HepG2 (cell line): ENCODE measurements around the gene LHPP. TPM values are rescaled to one million over a fixed set of nuclear protein-coding genes. Genes with fewer than 3 reads are reported as not detected.

ENCODE experiments used
- ATAC-seq: fragments of 200-7000 bp; cut with Tn5 transposase; 3 replicates; pipeline ENCODE4 v1.9.1; 2020; ENCODE audit warnings: mild to moderate bottlenecking, moderate library complexity
- BruUV-seq: library from RNA; stranded (reverse); fragments of 400-500 nt; replicated peaks from 2 replicates; lab custom pipeline; 2021; lab: Mats Ljungman, UMichigan
- CTCF ChIA-PET: fragments of 300-600 bp; formaldehyde crosslinking; extraction: SDS; loops from one replicate; lab custom pipeline; 2021; ENCODE audit warnings: low total read pairs, inconsistent platforms, low intra/inter-chr PET ratio; lab: Yijun Ruan, JAX
- POLR2A ChIA-PET: fragments of 350-600 bp; sonication (Branson Sonifier 250); formaldehyde crosslinking; loops from one replicate; lab custom pipeline; 2020; ENCODE audit warnings: antibody characterized with exemption, inconsistent platforms; lab: Yijun Ruan, JAX
- DNase-seq: peaks from one replicate; pipeline ENCODE4 v3.0.0-alpha.2; 2015; ENCODE audit warnings: low spot score
- FAIRE-seq: peaks from 3 replicates; lab custom pipeline; 2011; peaks lifted over from hg19 to GRCh38; lab: Jason Lieb, UNC
- H2AFZ ChIP-seq: one replicate; pipeline ENCODE4 v1.6.1; 2011; ENCODE audit warnings: low read length, inconsistent platforms
- H3K27ac ChIP-seq: fragments of 300-600 bp; 3 replicates; pipeline ENCODE4 v1.8.0; 2011; ENCODE audit warnings: mixed run types, mild to moderate bottlenecking, mixed read lengths, low read length, inconsistent platforms; ENCODE audit not compliant: insufficient read depth; ENCODE audit errors: extremely low read length
- H3K27me3 ChIP-seq, 2 experiments: fragments of 200-600 bp in 1 of 2; 2 replicates in 1 of 2; 3 replicates in 1 of 2; pipeline versions ENCODE4 v1.6.0 to v1.8.0; 2011; ENCODE audit warnings: low read length in 2 of 2, mild to moderate bottlenecking in 2 of 2, moderate library complexity in 2 of 2, inconsistent platforms in 1 of 2; ENCODE audit not compliant: insufficient read depth in 2 of 2, control insufficient read depth in 1 of 2
- H3K36me3 ChIP-seq, 2 experiments: fragments of 200-600 bp in 1 of 2; replicated peaks in 1 of 2; 2 replicates in 1 of 2; 3 replicates in 1 of 2; pipeline versions ENCODE4 v1.5.1 to v1.8.0; 2011; ENCODE audit warnings: low read length in 2 of 2, inconsistent platforms in 1 of 2; ENCODE audit not compliant: insufficient read depth in 2 of 2, control insufficient read depth in 1 of 2
- H3K4me1 ChIP-seq: 2 replicates; pipeline ENCODE4 v1.5.1; 2012; ENCODE audit warnings: low read length, inconsistent platforms; ENCODE audit not compliant: insufficient read depth
- H3K4me2 ChIP-seq: 2 replicates; pipeline ENCODE4 v1.6.0; 2011; ENCODE audit warnings: low read depth, low read length, inconsistent platforms
- H3K4me3 ChIP-seq, 3 experiments: fragments of 200-600 bp in 1 of 3; sonication (generic), shearing (Covaris generic) in 1 of 3; replicated peaks in 1 of 3; 2 replicates each; pipeline ENCODE4 v1.5.1; 2011 to 2016; ENCODE audit warnings: low read length in 3 of 3, inconsistent platforms in 2 of 3, low read depth in 2 of 3, mild to moderate bottlenecking in 2 of 3, control low read depth in 1 of 3, mixed read lengths in 1 of 3; ENCODE audit not compliant: insufficient read depth in 1 of 3
- H3K79me2 ChIP-seq: one replicate; pipeline ENCODE4 v1.6.1; 2011; ENCODE audit warnings: low read length, inconsistent platforms; ENCODE audit not compliant: insufficient read depth
- H3K9ac ChIP-seq: 2 replicates; pipeline ENCODE4 v1.6.0; 2011; ENCODE audit warnings: mild to moderate bottlenecking, low read depth, low read length, inconsistent platforms; ENCODE audit not compliant: insufficient read depth
- H3K9me3 ChIP-seq: 2 replicates; pipeline ENCODE4 v1.5.1; 2012; ENCODE audit warnings: mild to moderate bottlenecking, low read length
- H4K20me1 ChIP-seq: 2 replicates; pipeline ENCODE4 v1.6.0; 2011; ENCODE audit warnings: inconsistent platforms, mild to moderate bottlenecking, low read length, moderate library complexity; ENCODE audit not compliant: insufficient read depth
- FIP1L1 ChIP-seq: fragments of 200-400 bp; formaldehyde crosslinking; IDR thresholded peaks from 2 replicates; pipeline ENCODE4 v1.6.1; 2018; ENCODE audit warnings: low read depth, mild to moderate bottlenecking, low read length, moderate library complexity, borderline replicate concordance; ENCODE audit not compliant: insufficient read depth
- HNF1B ChIP-seq: sonication (generic); formaldehyde crosslinking; IDR thresholded peaks from 2 replicates; pipeline ENCODE4 v1.5.1; 2020; ENCODE audit warnings: mild to moderate bottlenecking, moderate library complexity, missing genetic modification reagents
- ISL2 ChIP-seq: sonication (generic); formaldehyde crosslinking; IDR thresholded peaks from 2 replicates; pipeline ENCODE4 v1.5.0; 2020; ENCODE audit warnings: missing genetic modification reagents
- NR1H2 ChIP-seq: sonication (generic); formaldehyde crosslinking; IDR thresholded peaks from 2 replicates; pipeline ENCODE4 v1.8.1; 2022; ENCODE audit warnings: low read depth, missing genetic modification reagents, borderline replicate concordance
- POLR2G ChIP-seq: fragments of 200-400 bp; formaldehyde crosslinking; IDR thresholded peaks from 2 replicates; pipeline ENCODE4 v1.6.1; 2018; ENCODE audit warnings: mild to moderate bottlenecking, low read depth, low read length, moderate library complexity
- SP1 ChIP-seq, 2 experiments: fragments of 450-650 bp in 1 of 2; sonication (generic) in 1 of 2; formaldehyde crosslinking in 1 of 2; IDR thresholded peaks; 2 replicates each; pipeline versions ENCODE4 v1.4.0 to v1.6.1; 2016 to 2020; ENCODE audit warnings: missing genetic modification reagents in 1 of 2
- TBP ChIP-seq: sonication (generic); formaldehyde crosslinking; IDR thresholded peaks from 2 replicates; pipeline ENCODE4 v1.5.0; 2020; ENCODE audit warnings: missing genetic modification reagents
- ZNF10 ChIP-seq: sonication (generic); formaldehyde crosslinking; IDR thresholded peaks from 2 replicates; pipeline ENCODE4 v1.4.0; 2020; ENCODE audit warnings: mild to moderate bottlenecking, low read depth, missing genetic modification reagents, borderline replicate concordance
- ZNF589 ChIP-seq: sonication (generic); formaldehyde crosslinking; conservative IDR thresholded peaks from 2 replicates; pipeline ENCODE4 v1.8.0; 2022; ENCODE audit warnings: mild to moderate bottlenecking, moderate library complexity, missing genetic modification reagents
- ZNF605 ChIP-seq: sonication (generic); formaldehyde crosslinking; IDR thresholded peaks from 2 replicates; pipeline ENCODE4 v1.8.0; 2022; ENCODE audit warnings: mild to moderate bottlenecking, missing genetic modification reagents
- ZNF639 ChIP-seq: conservative IDR thresholded peaks from 2 replicates; pipeline ENCODE4 v1.6.1; 2018; ENCODE audit warnings: missing genetic modification reagents
- ZNF687 ChIP-seq: sonication (generic); formaldehyde crosslinking; IDR thresholded peaks from 2 replicates; pipeline ENCODE4 v1.5.1; 2020; ENCODE audit warnings: mild to moderate bottlenecking, missing genetic modification reagents, moderate library complexity
- ZNF7 ChIP-seq: IDR thresholded peaks from 2 replicates; pipeline ENCODE4 v1.6.1; 2016; ENCODE audit warnings: missing biosample characterization, missing genetic modification reagents
- WGBS: methylation state at CpG from one replicate; pipeline ENCODE4 v1.1.6; 2017; ENCODE audit warnings: low lambda C conversion rate; 5-methylcytosine and 5-hydroxymethylcytosine counted together
- in situ Hi-C: cut with HindIII; loops from 2 replicates; pipeline ENCODE4 v1.10.0; 2017; ENCODE audit warnings: low pct_unique_long_range_greater_than_20kb; ENCODE audit not compliant: extremely low pct_ligation_motif_present
- intact Hi-C: fragments of 100-400 bp; cut with micrococcal nuclease; formaldehyde crosslinking; loops from one replicate; pipeline ENCODE4 v1.10.0; 2022; ENCODE audit not compliant: unreplicated experiment
- polyA plus RNA-seq, 8 experiments: library from polyadenylated mRNA; depleted of rRNA in 3 of 8; stranded (reverse) in 7 of 8; unstranded in 1 of 8; fragments of >200 nt; fragmentation: Illumina TruSeq in 4 of 8; extraction: Trizol in 4 of 8; gene quantifications; 2 replicates each; pipeline versions ENCODE4 v1.2.1 to v1.2.3, GENCODE V29; 2011 to 2016; ENCODE audit warnings: low read depth in 4 of 8, missing spikeins in 1 of 8, mixed read lengths in 1 of 8; ENCODE audit not compliant: insufficient read depth in 1 of 8
- total RNA-seq, 5 experiments: library from RNA; depleted of rRNA; stranded (reverse); fragments of >200 nt; fragmentation: Illumina TruSeq; extraction: Trizol; gene quantifications; 2 replicates each; pipeline ENCODE4 v1.2.3, GENCODE V29; 2016; ENCODE audit warnings: low read depth in 1 of 5
- TF ChIP-seq, protein P1 (sequence below): sonication (generic); formaldehyde crosslinking; conservative IDR thresholded peaks from 2 replicates; pipeline ENCODE4 v1.8.1; 2023; ENCODE audit warnings: missing genetic modification reagents
- TF ChIP-seq, protein P2 (sequence below): IDR thresholded peaks from 2 replicates; pipeline ENCODE4 v1.6.1; 2018; ENCODE audit warnings: missing genetic modification reagents

Gene LHPP
- total and polyA plus RNA-seq, 2 of the 13 experiments (the other 11 are each of a cell fraction or from before 2014, with no cell fraction given), result 5.2 to 13.1 TPM

DNA sequence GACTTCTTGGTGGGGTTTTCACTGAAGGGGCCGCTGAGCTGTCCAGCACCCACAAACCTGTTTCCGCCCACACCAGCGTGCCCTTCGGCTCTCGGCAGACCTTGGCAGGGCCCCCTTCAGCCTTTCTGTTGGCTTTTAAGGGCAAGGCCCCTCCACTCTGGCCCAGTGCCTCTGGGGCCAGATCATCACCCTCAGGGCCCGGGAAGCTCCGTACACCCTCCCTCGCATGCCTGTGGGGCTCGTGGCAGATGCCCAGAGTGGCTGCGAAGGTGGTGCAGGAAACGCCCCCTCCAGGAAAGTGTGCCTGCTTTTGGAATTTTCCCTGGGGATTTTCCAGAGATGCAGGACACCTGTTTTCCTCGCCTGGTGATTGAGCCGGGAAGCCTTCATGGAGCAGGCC lies 7.0 kb downstream of the LHPP start:
- 87% methylated on average over 10 of the region's 13 CpGs for WGBS
- Histone ChIP-seq H3K4me2 (no peak overlapping the region), H3K36me3 (no peaks in the 10 kb centered on the region), H3K4me3 (no peak overlapping the region), H3K27ac (peak overlapping the region; percentile 54), H3K27me3 (no peaks in the 10 kb centered on the region), H3K9ac (no peak overlapping the region; the same call in 1 of the 2 replicates), H2AFZ (no peak overlapping the region), H4K20me1 (0 out of 2 replicates have a peak, but pooled peaks cover 6% of the 10 kb centered on the region), H3K79me2 (no peaks in the 10 kb centered on the region), H3K4me1 (peaks cover 96% of the 10 kb centered on the region), H3K9me3 (no peaks in the 10 kb centered on the region)
- DNase-seq (no peak), ATAC-seq (no peak), FAIRE-seq (no peak)
- ChIA-PET POLR2A (interaction anchor here (1.6 to 2.0 kb wide), 2 partner anchors 7 to 50 kb away, joined by 11 read pairs; partner anchors contain the start of gene OAT), CTCF (no interaction called here)
- intact Hi-C loops, result no loop called here
- in situ Hi-C loops, result no loop called here
- BruUV-seq, result no TSS peak
- no peak for TF ChIP-seq POLR2G
- TF ChIP-seq, protein P1, sequence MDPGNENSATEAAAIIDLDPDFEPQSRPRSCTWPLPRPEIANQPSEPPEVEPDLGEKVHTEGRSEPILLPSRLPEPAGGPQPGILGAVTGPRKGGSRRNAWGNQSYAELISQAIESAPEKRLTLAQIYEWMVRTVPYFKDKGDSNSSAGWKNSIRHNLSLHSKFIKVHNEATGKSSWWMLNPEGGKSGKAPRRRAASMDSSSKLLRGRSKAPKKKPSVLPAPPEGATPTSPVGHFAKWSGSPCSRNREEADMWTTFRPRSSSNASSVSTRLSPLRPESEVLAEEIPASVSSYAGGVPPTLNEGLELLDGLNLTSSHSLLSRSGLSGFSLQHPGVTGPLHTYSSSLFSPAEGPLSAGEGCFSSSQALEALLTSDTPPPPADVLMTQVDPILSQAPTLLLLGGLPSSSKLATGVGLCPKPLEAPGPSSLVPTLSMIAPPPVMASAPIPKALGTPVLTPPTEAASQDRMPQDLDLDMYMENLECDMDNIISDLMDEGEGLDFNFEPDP, result no peak
- TF ChIP-seq ZNF605, result no peak
- TF ChIP-seq HNF1B, result no peak
- TF ChIP-seq ZNF639, result no peak
- TF ChIP-seq, protein P2, sequence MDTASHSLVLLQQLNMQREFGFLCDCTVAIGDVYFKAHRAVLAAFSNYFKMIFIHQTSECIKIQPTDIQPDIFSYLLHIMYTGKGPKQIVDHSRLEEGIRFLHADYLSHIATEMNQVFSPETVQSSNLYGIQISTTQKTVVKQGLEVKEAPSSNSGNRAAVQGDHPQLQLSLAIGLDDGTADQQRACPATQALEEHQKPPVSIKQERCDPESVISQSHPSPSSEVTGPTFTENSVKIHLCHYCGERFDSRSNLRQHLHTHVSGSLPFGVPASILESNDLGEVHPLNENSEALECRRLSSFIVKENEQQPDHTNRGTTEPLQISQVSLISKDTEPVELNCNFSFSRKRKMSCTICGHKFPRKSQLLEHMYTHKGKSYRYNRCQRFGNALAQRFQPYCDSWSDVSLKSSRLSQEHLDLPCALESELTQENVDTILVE (CRISPR knock-in tag), result no peak
- peak; percentile 41; the same call in 1 of the 2 replicates for TF ChIP-seq ZNF7 (CRISPR knock-in tag)
- TF ChIP-seq ISL2 (CRISPR knock-in tag), result no peak
- TF ChIP-seq ZNF687, result peak; percentile 24; the same call in 1 of the 2 replicates
- no peak for TF ChIP-seq ZNF589 (CRISPR knock-in tag)
- TF ChIP-seq SP1 (IDR thresholded peaks at IDR 0.05), result no peak
- TF ChIP-seq SP1 (CRISPR knock-in tag; IDR thresholded peaks at IDR 0.05), result no peak
- TF ChIP-seq NR1H2 (CRISPR knock-in tag), result no peak
- no peak for TF ChIP-seq TBP (CRISPR knock-in tag)
- TF ChIP-seq FIP1L1, result no peak
- TF ChIP-seq ZNF10 (CRISPR knock-in tag), result no peak
